ENCODE measurements around the gene UFSP1.

GRCh38 chr7:100875356-100875751, 14.2 kb downstream of the UFSP1 start:
- no peak for TF ChIP-seq POLR2A (IDR thresholded peaks at IDR 0.05)
- no peak for TF ChIP-seq CTCF (IDR thresholded peaks at IDR 0.05)
